NCI-H1694 (cell line): ENCODE measurements around the gene CASZ1.

Experiments
- DNase-seq: peaks from one replicate; lab custom pipeline; 2025; lab: John Stamatoyannopoulos, UW

The CASZ1 gene

DNA sequence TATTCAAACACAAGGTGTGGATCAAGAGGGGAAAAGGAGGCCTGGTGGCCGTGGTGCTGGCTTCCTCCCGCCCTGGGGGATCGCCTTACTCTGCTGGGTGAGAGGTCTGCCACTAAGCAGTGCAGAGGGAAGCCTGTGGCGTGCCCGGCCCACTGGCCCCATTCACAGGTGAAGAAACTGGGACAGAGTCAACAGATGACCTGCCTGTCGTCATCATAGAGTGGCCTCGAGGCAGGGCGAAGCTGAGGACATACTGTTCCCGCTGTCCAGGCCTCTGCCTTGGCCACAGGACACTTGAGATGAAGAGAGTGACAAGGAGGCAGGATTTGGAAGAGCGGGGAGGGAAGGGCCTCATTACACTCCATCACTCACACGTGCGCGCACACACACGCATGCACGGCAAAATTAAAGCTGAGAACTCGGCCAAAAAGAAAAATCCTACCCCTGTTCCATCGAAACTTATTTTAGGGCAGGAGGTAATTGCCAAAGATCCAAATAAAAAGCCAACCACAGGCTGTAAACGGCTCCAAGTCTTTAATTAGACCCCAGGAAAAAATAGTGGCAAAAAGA is 50.5 kb downstream of the CASZ1 start:
- DNase-seq, result no peak

DNA sequence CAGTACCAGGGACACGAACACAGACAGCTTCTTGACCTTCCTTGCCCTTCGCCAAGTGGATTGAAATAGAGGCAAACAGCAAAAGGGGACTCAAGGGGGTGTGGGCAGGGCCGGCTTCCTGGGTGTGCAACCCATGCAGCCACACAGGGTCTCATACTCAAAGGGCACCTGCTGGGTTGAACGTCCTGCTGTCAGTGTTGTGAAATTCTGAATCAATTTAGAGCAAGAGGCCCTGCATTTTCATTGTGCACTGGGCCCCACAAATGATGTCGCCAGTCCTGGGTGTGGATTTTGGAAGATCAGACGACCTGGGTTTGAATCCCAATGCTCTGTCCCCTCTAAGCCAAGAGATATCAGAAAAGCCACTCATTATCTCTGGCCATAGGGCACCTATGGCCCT is 51.1 kb downstream of the CASZ1 start:
- no peak for DNase-seq

GRCh38 chr1:10744654-10745238 is 51.7 kb downstream of the CASZ1 start:
- DNase-seq, result no peak

- DNase-seq, result no peak
Observed at GRCh38 chr1:10744029-10744428, 52.4 kb downstream of the CASZ1 start.

DNA sequence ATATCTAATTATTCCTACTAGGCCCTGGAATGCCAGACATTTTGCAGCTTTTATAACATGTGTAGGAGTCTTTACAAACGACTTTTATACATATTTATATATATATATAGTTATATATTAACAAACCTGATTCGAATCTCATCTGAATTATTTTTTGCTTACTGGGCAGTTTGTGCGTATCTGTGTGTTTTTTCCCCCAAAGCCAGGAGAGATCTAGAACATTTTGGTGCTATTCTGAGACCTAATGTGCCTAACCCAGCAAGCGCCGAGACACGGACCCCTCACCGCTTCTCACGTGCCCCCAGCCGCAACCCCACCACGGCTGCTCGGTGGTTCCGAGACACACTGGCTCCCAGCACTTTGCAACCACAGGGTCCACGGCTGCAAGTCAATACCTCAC is 54.8 kb downstream of the CASZ1 start:
- DNase-seq, result no peak

GRCh38 chr1:10740123-10740522 is 56.3 kb downstream of the CASZ1 start:
- DNase-seq, result no peak

DNA sequence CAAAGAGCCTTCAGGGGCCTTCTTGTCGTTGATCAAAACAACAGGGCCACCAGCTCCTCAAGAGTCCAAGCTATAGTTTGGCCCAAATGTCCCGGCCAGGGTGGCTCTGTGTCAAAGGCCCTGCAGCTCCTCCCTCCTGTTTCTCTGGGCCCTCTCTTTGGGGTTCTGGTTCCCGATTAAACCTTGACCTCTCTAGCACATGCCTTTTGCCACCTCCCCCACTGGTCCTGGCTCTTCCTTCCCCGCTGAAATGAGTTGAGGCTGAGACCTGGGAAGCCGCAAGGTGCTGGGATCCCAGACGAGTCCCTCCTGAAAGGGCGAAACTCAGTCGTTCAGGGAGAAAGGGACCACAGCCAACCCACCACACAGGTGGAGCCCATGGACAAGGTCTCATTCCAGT is 56.9 kb downstream of the CASZ1 start:
- no peak for DNase-seq

- no peak for DNase-seq
Observed at GRCh38 chr1:10738061-10739058, 58.1 kb downstream of the CASZ1 start.

- no peak for DNase-seq
Observed at GRCh38 chr1:10737651-10738050, 58.8 kb downstream of the CASZ1 start.

DNA sequence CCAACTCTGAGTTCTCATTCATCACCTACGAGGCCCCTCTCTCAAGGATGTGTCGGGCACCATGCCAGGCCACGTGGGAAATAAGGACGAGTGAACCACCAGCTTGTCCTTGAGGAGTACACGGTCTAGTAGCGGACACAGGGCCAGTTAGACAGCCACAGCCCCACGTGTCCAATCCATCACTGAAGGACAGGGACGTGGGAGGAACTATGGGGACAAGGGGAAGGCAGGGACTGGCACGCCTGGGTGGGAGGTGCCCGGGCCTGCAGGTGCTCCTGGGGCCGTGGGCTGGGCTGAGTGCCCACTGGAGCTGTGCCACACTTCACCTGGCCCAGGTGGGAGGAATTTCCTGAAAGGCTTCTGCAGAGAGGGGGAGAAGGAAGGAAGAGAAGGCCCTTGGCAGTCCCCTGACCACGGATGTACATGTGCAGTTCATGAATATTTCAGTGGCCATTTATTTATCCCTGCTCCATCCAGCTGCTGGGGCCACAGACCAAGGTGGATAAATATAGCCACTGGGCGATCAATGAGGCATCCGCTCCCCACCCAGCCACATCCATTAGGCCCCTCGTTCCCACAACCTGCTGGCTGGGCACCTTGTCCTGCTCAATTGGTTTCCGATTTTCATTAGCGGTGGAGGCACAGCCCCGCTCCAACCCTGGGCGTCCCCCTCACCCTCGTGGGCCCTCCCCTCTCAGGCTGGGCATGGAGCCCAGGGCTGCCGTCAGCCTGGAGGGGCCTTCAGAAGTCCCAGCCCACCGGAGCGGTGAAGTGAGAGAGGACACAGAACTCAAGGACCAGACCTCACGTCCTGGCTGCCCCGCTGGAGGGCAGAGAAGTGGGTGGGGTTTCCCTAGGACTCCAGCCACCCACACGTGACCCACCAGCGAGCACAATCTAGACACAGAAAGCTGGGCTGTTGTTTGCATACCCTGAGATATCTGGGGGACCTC is 59.5 kb downstream of the CASZ1 start:
- no peak for DNase-seq

DNA sequence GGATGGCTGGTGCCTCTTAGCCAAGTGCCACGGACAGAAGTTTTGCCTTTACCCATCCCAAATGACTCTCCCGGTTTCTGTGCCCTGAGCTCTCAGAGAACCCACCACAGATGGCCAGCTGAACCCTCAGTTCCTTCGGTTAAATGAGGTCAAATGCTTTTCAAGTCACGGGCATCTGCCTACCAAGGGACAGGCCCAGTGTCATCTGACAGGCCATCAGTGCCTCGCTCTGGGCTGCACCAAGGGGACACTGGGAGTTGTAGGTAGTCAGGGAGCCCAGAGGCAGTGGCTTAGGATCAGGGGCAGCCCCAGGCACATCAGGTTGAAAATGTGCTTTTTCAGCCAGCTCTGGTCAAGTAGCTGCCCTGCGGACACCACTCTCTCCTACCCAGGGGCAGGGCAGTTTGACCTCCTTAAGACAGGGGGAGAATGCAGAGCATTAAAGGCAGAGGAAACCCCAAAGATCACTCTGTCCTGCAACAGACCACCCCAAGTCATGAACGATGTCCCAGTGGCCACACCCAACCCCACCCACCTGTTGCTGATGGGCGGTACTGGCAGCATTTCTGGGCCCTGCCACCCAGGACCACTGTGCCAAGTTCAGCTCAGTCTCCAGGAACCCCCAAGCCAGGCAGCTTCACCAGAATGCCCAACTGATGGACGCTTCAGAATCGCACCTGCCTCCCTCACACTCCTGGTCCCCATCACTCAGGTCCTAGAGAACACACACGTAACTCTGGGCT is 60.7 kb downstream of the CASZ1 start:
- no peak for DNase-seq

DNA sequence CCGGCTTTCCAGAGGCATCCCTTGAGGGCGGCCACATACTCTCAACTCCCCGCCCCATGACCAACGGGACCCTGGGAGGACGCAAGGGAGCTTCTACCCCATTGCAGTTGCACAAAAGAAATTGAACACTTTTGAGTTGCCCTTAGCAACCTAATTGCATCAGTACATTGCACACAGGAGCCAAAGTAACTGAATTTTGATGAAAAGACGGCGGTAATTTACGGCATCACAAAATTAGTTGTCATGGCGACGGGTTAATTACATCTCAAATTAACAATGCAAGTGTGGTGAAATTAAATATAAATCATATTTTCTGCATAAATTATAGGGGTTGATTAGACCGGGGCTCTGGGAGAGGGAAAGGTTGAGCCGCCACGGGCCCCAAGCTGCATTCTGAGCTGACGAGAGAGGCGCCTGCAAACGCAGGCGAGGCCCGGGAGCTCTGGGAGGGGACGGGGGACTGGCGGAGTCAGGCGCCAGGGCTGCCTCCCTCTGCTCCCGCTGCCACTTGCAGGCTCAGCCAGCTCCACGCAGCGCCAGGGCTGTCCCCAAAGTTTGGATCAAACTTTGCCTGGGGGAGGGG is 61.4 kb downstream of the CASZ1 start:
- no peak for DNase-seq

DNA sequence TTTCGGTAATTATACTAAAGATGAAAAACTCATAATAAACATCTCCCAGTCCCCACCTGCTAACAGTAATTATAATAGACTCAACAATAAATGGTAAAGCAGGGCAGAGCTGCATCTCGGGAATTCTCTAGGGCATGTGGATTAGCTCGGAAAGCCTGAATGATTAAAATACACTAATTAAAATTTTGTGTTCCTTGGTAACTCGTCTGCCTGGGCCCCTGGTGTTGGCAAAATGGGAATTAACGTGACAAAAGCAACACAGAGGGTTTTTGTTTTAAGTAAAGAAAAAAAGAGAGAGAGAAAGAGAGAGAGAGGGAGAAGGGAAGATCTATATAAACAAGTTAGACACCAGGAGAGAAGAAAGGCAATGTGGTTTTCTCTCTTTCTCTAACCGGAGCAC is 62.1 kb downstream of the CASZ1 start:
- no peak for DNase-seq

- no peak for DNase-seq
Observed at GRCh38 chr1:10733474-10734366, 62.7 kb downstream of the CASZ1 start.

DNA sequence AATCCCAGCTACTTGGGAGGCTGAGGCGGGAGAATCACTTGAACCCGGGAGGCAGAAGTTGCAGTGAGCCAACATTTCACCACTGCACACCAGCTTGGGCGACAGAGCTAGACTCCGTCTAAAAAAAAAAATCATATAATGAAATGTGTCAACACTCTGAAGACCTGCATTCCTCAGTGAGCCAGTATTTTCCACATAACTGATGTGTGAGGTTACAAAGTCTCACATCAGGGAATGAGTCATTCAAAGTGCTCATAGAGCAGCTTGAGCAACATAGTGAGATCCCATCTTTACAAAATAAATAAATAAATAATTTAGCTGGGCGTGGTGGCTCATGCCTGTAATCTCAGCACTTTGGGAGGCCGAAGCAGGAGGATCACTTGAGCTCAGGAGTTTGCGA is 65.5 kb downstream of the CASZ1 start:
- DNase-seq, result no peak

DNA sequence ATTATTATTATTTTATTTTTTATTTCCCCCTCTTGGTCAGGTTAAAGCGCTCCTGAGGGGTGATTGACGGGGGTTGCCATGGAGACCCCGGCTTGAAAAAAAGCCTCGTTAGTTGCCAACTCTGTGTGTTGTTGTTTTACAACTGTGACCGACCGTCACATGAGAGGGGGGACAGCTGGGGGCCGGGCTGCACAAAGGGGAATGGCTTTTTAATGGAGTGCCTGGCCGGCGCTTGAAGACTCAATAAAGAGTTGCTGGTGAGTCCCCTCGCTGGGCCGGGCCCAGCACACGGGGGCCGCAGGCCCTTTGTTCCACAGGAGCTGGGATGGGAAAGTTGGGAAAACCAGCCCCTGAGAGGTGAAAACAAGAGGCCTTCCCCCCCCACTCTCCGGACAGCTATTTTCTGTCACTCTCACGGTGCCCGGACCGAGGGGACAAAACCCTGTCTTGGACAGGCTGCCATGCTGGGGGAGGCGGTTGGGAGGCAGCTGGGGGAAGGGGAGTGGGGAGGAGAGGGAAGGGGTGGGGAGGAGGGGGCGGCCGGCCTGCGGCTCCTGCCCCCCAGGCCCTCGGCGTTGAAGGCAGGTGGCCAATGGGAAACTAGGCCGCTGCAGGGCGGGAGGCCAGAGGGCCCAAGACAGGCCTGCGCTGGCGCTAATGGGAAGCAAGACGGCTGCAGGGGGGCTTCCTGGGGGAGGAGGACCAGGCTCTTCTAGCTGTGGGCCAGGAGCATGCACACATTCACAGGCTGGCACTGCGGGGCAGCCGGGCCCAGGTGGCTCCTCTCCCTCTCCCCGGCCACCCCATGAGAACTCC is 67.6 kb downstream of the CASZ1 start:
- DNase-seq, result no peak

GRCh38 chr1:10727751-10728232 is 68.7 kb downstream of the CASZ1 start:
- no peak for DNase-seq

GRCh38 chr1:10726355-10726754 is 70.1 kb downstream of the CASZ1 start:
- no peak for DNase-seq
